ENCODE results near the gene EVA1A.

Gene EVA1A

DNA sequence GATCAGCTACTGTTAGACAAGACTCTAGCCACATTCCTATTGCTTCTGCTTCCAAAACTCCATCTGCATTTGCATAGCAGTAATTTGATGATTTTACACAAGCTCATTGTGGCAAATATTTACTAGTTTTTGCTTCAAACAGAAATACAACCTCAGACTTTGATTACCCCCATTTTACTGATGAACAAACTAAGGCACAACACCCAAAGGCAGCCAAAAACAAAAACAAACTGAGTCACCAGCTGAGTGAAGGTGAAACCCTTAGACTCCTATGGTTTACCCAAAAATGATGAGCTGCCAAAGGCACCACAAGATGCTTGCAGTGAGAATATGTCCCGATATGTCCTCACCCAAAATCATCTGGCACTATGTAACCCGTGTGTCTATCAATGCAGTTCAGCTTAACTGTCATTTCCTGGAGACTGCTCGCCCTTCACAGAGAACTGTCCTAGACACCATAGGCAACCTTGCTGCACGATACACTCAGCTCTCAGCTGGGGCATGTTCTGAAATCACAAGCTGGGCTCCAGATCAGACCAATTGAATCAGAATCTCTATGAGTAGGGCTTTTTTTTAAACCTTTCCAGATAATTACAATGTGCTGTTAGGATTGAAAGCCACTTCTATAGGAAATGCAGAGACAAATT lies 4.1 kb upstream of the EVA1A start:
- in situ Hi-C loops (cut with MboI; ENCODE audit: low sequenced_read_pairs) = no loop called here

DNA sequence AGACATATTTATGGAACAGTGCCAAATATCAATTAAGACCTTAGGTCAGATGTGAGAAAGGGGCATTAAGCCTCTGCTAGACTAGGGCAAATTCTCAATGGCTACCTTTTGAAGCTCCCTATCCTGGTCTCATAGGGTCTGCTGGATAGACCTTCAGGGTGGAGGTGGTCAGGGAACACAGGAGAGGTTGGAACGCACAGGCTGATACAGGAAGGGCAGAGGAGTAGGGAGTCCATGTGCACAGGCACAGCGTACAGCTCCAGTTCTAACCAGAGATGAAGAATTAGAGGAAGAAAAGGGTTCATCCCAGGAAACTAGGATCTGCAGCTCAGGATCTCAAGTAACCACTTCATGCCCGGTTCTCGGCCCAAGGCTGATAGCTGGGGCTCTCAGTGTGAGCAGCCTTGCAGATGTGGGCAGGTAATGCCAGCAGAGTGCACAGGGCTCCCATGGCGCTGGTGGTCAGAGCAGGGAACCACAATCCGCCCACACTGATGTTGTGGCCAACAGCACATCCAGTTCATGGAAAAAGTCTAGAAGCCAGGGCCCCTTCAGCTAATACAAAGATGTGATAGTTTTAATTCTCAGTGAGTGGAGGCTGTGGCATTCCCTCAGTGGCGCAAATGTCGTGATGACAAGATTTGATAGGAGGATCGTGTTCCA lies 3.4 kb upstream of the EVA1A start:
- in situ Hi-C loops (cut with MboI; ENCODE audit: low sequenced_read_pairs) = no loop called here

DNA sequence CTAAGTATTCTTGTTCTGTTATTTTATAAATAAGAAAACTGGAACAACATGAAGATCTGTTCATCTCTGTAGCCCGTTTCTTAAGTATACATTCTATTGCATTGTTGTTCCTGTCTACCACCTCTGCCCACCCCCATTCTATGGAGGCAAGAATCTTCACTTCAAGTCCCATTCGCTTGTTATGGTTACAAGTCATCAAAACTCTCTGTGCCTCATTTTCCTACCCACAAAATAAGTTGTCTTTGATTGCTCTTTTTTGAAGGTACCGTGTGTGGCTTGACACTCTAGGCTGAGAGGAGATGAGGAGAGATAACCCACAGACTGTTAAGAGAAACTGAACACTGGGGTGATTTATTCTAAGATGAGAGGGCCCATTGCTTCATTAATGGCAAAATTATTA lies 2.9 kb upstream of the EVA1A start:
- in situ Hi-C loops (cut with MboI; ENCODE audit: low sequenced_read_pairs) = no loop called here

DNA sequence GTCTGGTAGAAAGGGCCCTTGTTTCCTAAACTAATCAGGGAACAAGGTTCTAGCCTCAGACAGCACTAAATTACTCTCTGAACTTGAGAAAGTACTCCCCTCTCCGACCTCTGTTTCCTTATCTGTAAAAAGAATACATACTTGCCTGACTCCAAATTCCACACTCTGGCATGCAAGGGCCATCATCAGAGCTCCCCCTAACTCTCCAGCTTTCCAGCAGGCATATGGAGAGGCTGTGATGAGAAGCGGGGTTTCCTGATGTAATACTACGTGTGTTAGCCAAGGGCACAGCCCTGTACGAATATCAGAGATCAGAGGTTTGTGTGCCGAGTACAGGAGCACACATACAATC lies 1.8 kb upstream of the EVA1A start:
- in situ Hi-C loops (cut with MboI; ENCODE audit: low sequenced_read_pairs) = no loop called here

DNA sequence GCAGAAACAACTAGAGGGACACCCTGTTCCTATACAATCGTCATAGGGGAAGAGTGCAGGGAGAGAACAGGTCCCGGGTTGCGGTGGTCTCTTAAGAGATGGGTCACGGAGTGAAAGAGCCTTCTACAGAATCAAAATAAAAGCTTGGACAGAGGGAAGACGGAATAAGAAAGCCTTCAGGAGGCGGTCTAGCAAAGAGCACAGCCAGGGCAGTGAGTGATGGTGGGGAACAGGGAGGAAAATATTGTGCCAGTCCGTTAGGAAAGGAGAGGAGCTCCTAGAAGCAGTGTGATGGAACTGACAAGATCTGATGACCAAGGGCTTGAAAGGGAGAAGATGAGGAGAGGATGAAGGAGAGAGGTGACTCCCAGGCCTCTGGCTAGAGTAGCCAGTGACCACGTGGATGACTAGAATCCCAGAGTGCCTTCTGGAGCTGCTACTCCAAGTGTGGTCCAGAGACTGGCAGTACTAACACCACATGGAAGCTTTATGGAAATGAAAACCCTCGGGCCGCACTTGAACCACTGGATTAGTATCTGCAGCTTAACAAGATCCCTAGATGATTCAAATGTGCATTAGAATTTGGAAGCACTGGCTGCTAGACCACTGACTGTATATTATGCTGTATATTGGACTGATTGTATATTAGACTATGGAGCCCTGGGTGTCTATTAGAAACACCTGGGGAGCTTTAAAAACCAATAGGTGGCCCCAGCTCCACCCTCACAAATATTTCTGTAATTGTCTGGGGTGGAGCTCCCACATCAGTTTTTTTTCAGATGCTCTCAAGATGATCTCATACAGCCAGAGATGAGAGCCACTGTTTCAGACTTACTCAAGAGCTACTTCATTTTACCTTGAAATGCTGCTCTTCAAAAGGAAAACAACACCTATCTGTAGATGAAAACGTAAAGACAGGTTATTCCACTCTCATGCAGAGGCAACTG lies 1.1 kb upstream of the EVA1A start:
- in situ Hi-C loops (cut with MboI; ENCODE audit: low sequenced_read_pairs) = no loop called here

DNA sequence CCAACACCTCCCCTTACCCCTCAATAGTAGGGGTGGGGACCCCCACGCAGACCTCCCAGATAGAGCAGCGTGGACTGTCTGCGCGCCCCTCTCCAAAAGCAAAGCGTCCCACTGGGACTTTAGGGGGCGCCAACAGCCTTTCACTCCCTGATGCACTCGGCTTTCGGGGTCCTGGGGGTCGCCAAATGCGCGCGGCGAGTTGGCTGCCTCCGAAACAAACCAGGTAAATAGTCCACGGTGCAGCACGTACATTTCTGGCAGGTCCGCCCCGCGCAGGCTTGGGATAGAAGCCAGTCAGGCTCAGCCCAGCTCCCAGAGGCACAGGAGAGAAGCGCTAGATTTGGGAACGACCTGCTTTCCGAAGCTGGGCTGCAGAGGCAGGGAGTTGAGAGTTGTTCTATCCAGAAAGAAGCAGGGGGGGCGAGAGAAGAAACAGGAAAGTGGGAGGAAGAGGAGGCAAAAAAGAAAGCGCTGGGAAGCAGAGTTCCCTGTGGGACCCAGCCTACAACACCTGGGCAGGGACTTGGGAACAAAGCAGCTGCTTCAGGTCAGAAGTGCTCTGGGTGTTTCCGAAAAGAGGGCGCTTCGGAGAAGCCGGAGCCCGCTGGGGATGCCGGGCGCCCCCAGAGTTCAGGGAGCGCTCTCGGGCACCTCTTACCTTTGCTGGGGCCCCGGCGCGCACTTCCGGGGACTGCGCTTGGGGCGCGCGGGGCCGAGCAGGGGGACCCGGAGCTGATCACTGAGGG lies 544 bp downstream of the EVA1A start:
- in situ Hi-C loops (cut with MboI; ENCODE audit: low sequenced_read_pairs) = no loop called here

DNA sequence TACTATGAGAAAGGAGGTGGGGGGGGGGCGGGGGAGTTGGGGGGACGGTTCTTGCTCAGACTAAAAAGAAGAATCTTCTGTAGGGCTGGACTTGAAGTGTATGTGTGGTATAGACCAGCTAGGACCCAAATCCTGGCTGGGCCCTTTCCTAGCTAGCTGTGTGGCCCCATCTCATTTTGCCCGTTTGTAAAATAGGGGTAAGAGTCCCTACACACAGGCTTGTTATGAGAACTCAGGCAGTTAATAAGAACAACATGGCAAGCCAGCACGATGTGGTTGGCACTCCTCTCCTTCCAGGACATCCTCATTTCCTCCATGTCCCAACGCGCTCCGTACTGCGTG lies 1.1 kb downstream of the EVA1A start:
- in situ Hi-C loops (cut with MboI; ENCODE audit: low sequenced_read_pairs) = no loop called here

DNA sequence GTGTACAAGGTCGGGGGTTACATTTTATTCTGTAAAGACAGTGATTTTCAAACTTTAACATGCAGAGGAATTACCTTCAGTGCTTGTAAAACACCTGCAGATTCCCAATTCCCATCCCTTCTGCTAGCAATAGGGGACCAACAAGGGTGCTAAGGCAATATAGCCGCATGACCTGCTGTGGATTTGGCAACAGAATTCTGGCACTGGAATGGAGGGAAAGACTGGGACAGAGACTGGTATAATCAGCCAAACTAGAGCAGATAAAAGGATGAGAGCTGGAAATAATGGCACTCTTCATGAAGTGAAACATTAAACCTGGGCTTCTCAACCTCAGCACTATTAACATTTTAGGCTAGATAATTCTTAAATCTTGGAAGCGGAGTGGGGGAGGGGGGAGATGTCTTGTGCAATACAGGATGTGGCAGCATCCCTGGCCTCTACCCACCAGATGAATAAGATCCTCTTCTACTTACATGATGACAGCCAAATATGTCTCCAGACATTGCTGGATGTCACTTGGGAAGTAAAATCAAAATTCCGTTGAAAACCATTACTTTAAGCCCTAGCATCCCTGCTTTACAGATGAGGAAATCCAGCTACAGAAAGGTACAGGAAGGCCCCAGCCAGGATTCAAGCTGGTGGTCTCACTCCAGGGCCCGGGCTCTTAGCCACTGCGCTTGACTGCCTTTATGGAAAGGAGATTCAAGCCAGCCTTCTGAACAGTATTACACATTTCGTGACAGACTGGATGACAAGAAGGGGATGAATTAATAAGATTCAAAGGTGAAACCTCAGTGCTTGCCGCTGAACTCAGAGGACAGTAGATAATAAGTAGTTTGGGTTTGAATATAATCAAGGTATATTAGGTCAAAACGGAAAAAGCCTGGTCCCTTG lies 1.7 kb downstream of the EVA1A start:
- in situ Hi-C loops (cut with MboI; ENCODE audit: low sequenced_read_pairs) = no loop called here

DNA sequence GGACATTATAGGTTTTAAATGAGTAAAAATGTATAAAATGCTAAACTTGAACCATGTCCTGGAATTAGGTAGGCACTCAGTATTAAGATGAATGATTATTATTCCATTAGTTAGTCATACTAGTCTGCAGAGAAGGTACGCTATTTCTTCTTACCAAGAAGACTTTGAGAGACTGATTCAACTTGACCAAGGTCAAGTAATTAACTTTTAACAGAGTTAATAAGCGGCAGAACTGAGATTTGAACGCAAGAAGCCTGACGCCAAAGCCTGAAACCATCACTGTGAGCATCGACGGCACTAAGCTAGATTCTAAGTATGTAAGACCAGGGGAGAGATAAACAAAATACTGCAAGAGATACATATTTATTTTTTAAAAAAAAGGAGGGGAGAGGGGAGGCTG lies 2.6 kb downstream of the EVA1A start:
- in situ Hi-C loops (cut with MboI; ENCODE audit: low sequenced_read_pairs) = no loop called here

DNA sequence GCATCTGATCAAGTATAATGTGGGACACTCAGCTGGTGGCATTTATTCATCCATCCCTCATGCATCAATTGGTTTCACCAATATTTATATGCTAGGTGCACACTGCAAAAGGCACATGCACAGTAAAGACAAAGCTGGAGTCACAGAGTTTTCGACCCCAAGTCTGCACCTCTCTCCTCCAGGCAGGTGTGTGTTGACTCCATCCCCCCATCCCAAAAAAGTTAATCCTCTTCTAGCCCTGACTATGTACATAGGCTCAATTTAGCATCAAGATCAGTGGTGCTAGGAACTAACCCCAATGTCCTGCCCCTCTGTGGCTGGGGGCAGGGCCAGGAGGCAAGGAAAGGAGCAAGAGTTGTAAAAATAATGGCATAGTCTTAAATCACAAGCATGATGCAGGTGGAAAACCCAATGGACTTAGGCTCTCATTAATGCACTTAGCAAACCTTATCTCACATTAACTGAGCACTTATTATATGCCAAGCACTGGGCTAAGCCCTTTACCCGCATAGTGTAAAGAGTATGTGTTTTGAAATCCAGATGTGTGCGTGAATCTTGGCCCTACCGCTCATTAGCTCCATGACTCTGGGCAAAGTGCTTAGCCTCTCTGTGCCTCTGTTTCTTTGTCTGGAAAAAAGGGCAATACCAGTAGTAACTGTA lies 3.1 kb downstream of the EVA1A start:
- in situ Hi-C loops (cut with MboI; ENCODE audit: low sequenced_read_pairs) = no loop called here

DNA sequence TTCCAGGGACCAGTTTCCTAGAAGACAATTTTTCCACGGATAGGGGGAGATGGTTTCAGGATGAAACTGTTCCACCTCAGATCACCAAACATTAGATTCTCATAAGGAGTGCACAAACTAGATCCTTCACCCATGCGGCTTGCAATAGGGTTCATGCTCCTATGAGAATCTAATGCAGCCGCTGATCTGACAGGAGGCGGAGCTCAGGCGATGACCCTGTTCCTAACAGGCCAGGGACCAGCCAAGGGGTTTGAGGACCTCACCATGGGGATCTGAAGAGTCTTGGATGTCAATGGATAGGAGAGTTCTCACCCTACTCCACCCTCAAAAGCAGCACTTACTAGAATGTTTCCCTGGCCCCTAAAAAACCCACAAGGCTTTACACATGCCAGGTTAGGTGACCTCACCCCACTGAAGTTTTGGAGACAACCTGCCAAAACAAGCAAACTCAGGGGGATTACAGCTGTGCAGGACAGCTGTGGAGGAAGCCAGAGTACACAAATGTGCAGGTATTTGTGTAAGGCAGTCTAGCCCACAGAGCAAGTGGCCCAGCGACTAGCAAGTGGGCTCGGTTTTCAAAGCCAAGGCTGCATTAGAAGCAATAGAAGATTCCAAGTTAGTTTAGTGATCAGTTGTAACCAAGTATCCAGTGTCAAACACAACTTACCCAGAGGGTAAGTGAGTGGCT lies 3.9 kb downstream of the EVA1A start:
- in situ Hi-C loops (cut with MboI; ENCODE audit: low sequenced_read_pairs) = no loop called here

DNA sequence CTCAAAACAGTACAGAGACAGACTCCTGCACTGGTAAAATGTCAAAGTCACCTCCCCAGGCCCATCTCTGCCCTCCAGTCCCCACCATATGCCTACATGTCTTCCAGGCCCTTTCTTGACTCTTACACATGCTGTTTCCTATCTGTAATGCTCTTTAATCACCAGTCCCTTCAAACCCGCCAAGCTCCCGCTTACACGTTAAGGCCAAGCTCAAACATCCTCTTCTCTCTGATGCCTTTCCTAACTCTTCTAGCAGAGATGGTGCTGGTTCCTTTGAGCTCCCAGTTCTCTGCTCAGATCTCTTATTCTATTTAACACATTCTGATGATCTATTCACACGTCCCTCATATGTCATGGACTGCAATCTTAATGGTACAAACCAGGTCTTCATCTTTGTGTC lies 5.0 kb downstream of the EVA1A start:
- in situ Hi-C loops (cut with MboI; ENCODE audit: low sequenced_read_pairs) = no loop called here

DNA sequence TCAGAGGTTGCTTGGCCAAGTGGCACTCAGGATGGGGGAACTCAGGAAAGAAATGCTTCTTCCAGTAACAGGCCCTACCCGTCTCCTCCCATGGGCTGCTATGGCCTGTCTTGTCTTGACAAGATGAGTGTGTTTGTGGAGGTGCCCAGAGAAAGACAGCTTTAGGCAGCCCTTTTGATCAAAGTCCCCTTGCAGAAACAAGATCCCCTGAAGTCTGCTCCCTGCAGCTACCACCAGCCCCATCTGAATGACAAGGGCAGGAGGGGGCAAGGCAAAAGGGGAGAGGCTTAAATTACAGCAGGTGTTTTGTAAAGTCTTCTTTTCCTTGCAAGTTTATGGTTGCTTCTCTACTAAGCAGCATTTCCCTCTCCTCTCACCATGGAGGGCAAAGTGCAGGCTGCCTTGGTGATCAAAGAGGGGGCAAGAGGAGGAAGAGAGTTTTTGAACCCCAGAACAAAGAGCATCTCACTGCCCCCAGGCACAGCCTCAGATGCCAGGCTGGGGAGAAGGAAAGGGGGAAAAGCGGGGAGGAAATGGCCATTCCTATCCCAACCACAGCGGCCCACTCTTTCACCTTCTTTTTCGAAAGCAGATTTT lies 6.7 kb downstream of the EVA1A start:
- in situ Hi-C loops (cut with MboI; ENCODE audit: low sequenced_read_pairs) = no loop called here

DNA sequence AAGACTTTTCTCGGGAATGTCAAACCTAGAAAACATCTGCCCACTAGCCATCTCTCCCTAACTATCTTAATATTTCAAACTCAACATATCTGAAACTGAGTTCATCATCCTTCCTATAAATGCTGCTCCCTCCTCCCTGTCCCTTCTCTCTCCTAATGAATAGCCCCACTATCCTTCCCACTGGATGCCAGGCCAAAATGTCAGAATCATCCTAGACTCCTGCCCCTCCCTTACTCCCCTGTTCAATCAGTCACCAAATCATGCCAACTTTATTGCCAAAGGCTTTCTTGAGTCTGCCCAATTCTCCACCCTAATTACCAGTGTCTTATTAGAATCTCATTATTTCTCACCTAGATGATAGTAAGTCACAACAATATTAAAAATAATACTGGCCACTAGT lies 8.5 kb downstream of the EVA1A start:
- in situ Hi-C loops (cut with MboI; ENCODE audit: low sequenced_read_pairs) = no loop called here

DNA sequence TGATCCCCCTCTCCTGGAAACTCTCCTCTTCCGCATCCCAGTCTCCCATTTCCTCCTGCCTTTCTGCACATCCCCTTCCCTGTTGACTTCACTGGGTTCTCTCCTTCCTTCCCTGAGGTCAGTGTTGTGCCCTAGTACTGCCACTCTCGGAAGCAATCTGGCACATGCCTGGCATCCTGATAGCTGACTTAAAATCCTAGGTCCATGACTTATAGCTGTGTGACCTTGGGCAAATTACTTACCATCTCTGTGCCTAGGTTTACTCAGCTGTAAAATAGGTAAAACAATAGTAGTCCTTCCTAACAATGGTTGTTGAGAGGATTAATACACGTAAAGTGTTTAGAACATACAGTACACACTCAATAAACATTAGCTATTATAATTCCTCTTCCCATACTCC lies 9.3 kb downstream of the EVA1A start:
- in situ Hi-C loops (cut with MboI; ENCODE audit: low sequenced_read_pairs) = no loop called here

DNA sequence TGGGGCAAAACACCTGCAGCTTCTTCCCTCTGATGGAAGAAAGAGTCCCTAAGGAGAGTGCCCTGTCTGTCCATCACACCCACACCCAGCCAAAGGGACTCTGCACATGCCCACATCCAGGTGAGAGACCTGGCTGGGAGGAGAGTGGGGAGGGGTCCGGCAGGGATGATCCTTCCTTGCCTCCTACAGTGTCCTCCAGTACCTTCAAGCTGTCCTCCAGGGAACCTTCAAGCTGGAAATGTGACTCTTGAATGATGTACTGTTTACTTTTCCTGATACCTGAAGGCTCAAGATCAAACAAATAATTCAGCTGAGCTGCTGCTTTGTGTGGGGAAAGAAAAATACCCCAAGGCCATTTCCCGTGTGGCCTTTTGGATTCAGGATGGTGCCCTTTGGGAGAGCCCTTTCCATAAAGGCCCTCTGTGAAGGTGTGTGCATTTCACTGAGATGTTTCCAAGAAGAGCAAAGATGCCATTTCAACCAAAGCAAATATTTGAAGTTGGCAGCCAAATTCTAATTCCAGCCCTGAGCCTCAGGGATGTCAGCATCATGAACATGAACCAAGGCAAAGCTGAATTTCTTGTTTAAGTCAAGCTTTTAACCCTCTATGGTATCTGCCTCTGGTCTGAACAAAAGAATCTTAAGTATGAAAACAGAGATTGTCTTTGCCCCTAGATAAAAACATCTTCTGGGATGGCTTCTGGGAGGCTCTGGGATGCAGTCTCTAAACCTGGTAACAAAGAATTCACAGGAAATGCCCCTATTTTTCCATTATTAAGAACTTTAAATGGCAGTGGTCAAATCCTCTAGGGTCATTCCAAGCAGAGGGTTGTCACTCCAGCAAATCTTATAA lies 11.1 kb downstream of the EVA1A start:
- in situ Hi-C loops (cut with MboI; ENCODE audit: low sequenced_read_pairs) = no loop called here

DNA sequence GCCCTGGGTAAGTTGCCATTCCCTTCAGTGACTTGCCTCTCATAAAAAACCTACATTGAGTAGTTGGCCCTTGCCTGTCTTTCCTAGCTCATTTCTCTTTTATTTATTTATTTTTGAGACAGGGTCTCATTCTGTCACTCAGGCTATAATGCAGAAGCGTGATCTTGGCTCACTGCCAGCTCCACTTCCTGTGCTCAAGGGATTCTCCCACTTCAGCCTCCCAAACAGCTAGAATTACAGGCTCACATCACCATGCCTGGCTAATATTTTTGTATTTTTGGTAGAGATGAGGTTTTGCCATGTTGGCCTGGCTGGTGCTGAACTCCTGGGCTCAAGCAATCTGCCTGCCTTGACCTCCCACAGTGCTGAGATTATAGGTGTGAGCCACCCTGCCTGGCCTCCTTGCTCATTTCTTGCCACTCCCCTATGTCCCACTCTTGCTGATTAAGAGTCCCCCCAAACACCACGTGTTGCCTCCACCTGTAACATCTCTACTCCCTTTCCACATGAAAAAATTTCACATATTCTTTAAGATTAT lies 12.6 kb downstream of the EVA1A start:
- in situ Hi-C loops (cut with MboI; ENCODE audit: low sequenced_read_pairs) = no loop called here
